HG03066 (cell line): ENCODE data around the gene ACKR3.

Source experiments
- ATAC-seq: cut with Tn5 transposase; IDR thresholded peaks from one replicate; pipeline ENCODE4 v1.9.1; 2021; ENCODE audit warnings: low read depth; ENCODE audit not compliant: unreplicated experiment

Gene ACKR3

GRCh38 chr2:236566596-236566995, 3.0 kb upstream of the ACKR3 start:
- no peak for ATAC-seq

GRCh38 chr2:236568068-236568921, 1.3 kb upstream of the ACKR3 start:
- ATAC-seq: peak; percentile 40

- ATAC-seq: no peak
These were observed 578 bp upstream of the ACKR3 start for GRCh38 chr2:236568922-236569572.

GRCh38 chr2:236570081-236570868, 650 bp downstream of the ACKR3 start:
- no peak for ATAC-seq

- no peak for ATAC-seq
These were observed 1.5 kb downstream of the ACKR3 start for GRCh38 chr2:236571145-236571544.

- no peak for ATAC-seq
These were observed 2.9 kb downstream of the ACKR3 start for GRCh38 chr2:236572482-236572881.

GRCh38 chr2:236573066-236573929, 3.7 kb downstream of the ACKR3 start:
- no peak for ATAC-seq

- ATAC-seq: no peak
These were observed 4.4 kb downstream of the ACKR3 start for GRCh38 chr2:236574000-236574399.

- no peak for ATAC-seq
These were observed 5.0 kb downstream of the ACKR3 start for GRCh38 chr2:236574424-236575145.

- ATAC-seq: no peak
These were observed 5.9 kb downstream of the ACKR3 start for GRCh38 chr2:236575510-236575909.

GRCh38 chr2:236576087-236576486, 6.5 kb downstream of the ACKR3 start:
- no peak for ATAC-seq

- no peak for ATAC-seq
These were observed 7.3 kb downstream of the ACKR3 start for GRCh38 chr2:236576953-236577352.

GRCh38 chr2:236577481-236578410, 8.1 kb downstream of the ACKR3 start:
- no peak for ATAC-seq

GRCh38 chr2:236578411-236578846, 8.8 kb downstream of the ACKR3 start:
- ATAC-seq: no peak

- no peak for ATAC-seq
These were observed 9.6 kb downstream of the ACKR3 start for GRCh38 chr2:236579048-236579745.

- no peak for ATAC-seq
These were observed 10.2 kb downstream of the ACKR3 start for GRCh38 chr2:236579746-236580315.

- no peak for ATAC-seq
These were observed 11.2 kb downstream of the ACKR3 start for GRCh38 chr2:236580746-236581355.
